Sigmoid colon (tissue), 3 donors: ENCODE results near the gene TLR4.

Experiments used
- POLR2A ChIP-seq, 2 donors: fragments of 450-650 bp; IDR thresholded peaks; one replicate each; pipeline ENCODE4 v1.6.1; 2016; ENCODE audit warnings: antibody characterized with exemption in 2 of 2, mild to moderate bottlenecking in 2 of 2, moderate library complexity in 2 of 2
- TF ChIP-seq, protein P1 (sequence below), 4 experiments: fragments of 450-650 bp in 3 of 4; fragments of 200-600 bp in 1 of 4; IDR thresholded peaks; one replicate each; pipeline ENCODE4 v1.5.1; 2016 to 2019; ENCODE audit warnings: antibody characterized with exemption in 4 of 4, mild to moderate bottlenecking in 3 of 4, moderate library complexity in 2 of 4

DNA sequence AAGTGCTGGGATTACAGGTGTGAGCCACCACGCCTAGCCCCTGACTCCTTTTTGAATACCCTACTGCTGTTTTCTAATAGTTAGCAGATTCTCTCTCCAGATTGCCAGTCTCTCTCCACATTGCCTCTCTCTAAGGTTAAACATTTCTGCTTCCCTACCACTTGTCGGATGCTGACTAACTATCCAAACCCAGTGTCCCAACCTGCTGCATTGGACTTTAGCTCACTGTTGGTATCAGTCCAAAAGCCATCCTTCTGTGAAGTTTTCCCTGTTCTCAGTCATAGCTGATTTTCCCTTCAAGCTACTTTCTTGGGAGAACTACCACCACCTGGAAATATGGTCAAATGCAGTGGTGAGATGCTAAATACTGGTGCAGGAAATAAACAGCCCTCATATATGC lies 48.7 kb downstream of the TLR4 start:
- TF ChIP-seq, protein P1, sequence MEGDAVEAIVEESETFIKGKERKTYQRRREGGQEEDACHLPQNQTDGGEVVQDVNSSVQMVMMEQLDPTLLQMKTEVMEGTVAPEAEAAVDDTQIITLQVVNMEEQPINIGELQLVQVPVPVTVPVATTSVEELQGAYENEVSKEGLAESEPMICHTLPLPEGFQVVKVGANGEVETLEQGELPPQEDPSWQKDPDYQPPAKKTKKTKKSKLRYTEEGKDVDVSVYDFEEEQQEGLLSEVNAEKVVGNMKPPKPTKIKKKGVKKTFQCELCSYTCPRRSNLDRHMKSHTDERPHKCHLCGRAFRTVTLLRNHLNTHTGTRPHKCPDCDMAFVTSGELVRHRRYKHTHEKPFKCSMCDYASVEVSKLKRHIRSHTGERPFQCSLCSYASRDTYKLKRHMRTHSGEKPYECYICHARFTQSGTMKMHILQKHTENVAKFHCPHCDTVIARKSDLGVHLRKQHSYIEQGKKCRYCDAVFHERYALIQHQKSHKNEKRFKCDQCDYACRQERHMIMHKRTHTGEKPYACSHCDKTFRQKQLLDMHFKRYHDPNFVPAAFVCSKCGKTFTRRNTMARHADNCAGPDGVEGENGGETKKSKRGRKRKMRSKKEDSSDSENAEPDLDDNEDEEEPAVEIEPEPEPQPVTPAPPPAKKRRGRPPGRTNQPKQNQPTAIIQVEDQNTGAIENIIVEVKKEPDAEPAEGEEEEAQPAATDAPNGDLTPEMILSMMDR (IDR thresholded peaks at IDR 0.05), result no peak
- no peak for TF ChIP-seq POLR2A (IDR thresholded peaks at IDR 0.05)
